Prostate gland (tissue), 2 donors: ENCODE measurements around the gene ZSCAN20.

Experiments
- CTCF ChIP-seq, 4 experiments: fragments of 200-600 bp in 2 of 4; fragments of 450-650 bp in 2 of 4; sonication (generic) in 2 of 4; IDR thresholded peaks; 1 replicate in 3 of 4; 2 replicates in 1 of 4; pipeline ENCODE4 v1.5.1; 2016 to 2019; ENCODE audit warnings: antibody characterized with exemption in 4 of 4, mild to moderate bottlenecking in 2 of 4, moderate library complexity in 2 of 4
- POLR2A ChIP-seq: fragments of 450-650 bp; IDR thresholded peaks from one replicate; pipeline ENCODE4 v1.6.1; 2016; ENCODE audit warnings: antibody characterized with exemption, mild to moderate bottlenecking
- POLR2AphosphoS5 ChIP-seq: sonication (generic); formaldehyde crosslinking; IDR thresholded peaks from one replicate; pipeline ENCODE4 v1.6.1; 2017; ENCODE audit warnings: antibody characterized with exemption

- TF ChIP-seq POLR2A (no peak), CTCF (IDR thresholded peaks at IDR 0.05) (no peak), POLR2AphosphoS5 (no peak)
Observed at GRCh38 chr1:33446590-33446989, 25.9 kb upstream of the ZSCAN20 start.
